Pancreas (tissue), 10 donors: Measurements from ENCODE around the gene MAD1L1. TPM values are rescaled to one million over a fixed set of nuclear protein-coding genes. Genes with fewer than 3 reads are reported as not detected.
"Not testable (repeated sequence)": the region's sequence is repeated elsewhere in the genome, so short reads cannot be mapped to it uniquely, and the experiment has no call there.

ENCODE experiments used
- ATAC-seq, 4 donors: fragments of 200-7000 bp; cut with Tn5 transposase; one replicate each; pipeline versions ENCODE4 v1.8.0 to v1.9.1; 2020; ENCODE audit warnings: mild to moderate bottlenecking in 4 of 4, moderate library complexity in 4 of 4
- DNase-seq, 6 donors: peaks; one replicate each; pipeline ENCODE4 v3.0.0-alpha.2; 2020
- FAIRE-seq: peaks from 2 replicates; lab custom pipeline; 2012; peaks lifted over from hg19 to GRCh38; lab: Jason Lieb, UNC
- H3K27ac ChIP-seq, 4 donors: fragments of 200-600 bp; sonication (generic); 1 replicate in 3 of 4; 2 replicates in 1 of 4; pipeline versions ENCODE4 v1.5.0 to v1.8.0; 2020
- H3K27me3 ChIP-seq, 4 donors: fragments of 200-600 bp; one replicate each; pipeline ENCODE4 v1.8.0; 2021
- H3K36me3 ChIP-seq, 3 donors: fragments of 200-600 bp; sonication (generic) in 1 of 3; one replicate each; pipeline versions ENCODE4 v1.5.0 to v1.8.0; 2020 to 2021
- H3K4me1 ChIP-seq, 3 donors: fragments of 200-600 bp; one replicate each; pipeline ENCODE4 v1.8.0; 2021
- H3K4me3 ChIP-seq, 4 donors: fragments of 200-600 bp; sonication (generic) in 2 of 4; one replicate each; pipeline versions ENCODE4 v1.5.0 to v1.8.0; 2020 to 2021
- H3K9me3 ChIP-seq, 4 donors: fragments of 200-600 bp; one replicate each; pipeline ENCODE4 v1.8.0; 2021
- WGBS, 2 donors: extraction: QIAGEN DNeasy Blood & Tissue Kit; methylation state at CpG; one replicate each; pipeline ENCODE4 v1.1.7; 2013; 5-methylcytosine and 5-hydroxymethylcytosine counted together
- intact Hi-C, 3 donors: fragments of 100-400 bp; cut with DNase I; formaldehyde crosslinking; loops; one replicate each; pipeline versions ENCODE4 v1.11.1 to v1.14.2; 2022
- polyA plus RNA-seq, 2 donors: library from polyadenylated mRNA; stranded (reverse); fragments of 200-250 nt; gene quantifications; one replicate each; pipeline ENCODE4 v1.2.3, GENCODE V29; 2013
- total RNA-seq, 6 donors: library from RNA; stranded (reverse); fragmentation: NEBNext Ultra II Directional in 4 of 6; extraction: Animal tissue kit (Norgen Biotek cat#: 25700) in 4 of 6; gene quantifications; one replicate each; pipeline versions ENCODE4 v1.2.1 to v1.2.4, GENCODE V29; 2021 to 2023
- TF ChIP-seq, protein P1 (sequence below), 4 donors: fragments of 200-600 bp; sonication (generic) in 3 of 4; IDR thresholded peaks; one replicate each; pipeline versions ENCODE4 v1.5.0 to v1.8.0; 2021; ENCODE audit warnings: antibody characterized with exemption in 4 of 4
- donor health status: healthy with polysubstance abuse.
- donor health status: DM: no; HTN: no; CAD: no; lungs with moderate emphysema.
- donor health status: DM: no; HTN: no; CAD: no.
- donor health status: control.
- donor health status: control.
- donor health status: Bipolar disorder and iron deficiency.
- donor health status: DM: yes; HTN: yes; CAD: no.
- donor health status: DM: no; HTN: no; CAD: no.
- donor health status: DM: no; HTN: no; CAD: no.
- donor health status: DM: yes; HTN: yes; CAD: no.

The MAD1L1 gene
- total and polyA plus RNA-seq, 8 donors, result 9.8 to 28.2 (median 11.9) TPM

DNA sequence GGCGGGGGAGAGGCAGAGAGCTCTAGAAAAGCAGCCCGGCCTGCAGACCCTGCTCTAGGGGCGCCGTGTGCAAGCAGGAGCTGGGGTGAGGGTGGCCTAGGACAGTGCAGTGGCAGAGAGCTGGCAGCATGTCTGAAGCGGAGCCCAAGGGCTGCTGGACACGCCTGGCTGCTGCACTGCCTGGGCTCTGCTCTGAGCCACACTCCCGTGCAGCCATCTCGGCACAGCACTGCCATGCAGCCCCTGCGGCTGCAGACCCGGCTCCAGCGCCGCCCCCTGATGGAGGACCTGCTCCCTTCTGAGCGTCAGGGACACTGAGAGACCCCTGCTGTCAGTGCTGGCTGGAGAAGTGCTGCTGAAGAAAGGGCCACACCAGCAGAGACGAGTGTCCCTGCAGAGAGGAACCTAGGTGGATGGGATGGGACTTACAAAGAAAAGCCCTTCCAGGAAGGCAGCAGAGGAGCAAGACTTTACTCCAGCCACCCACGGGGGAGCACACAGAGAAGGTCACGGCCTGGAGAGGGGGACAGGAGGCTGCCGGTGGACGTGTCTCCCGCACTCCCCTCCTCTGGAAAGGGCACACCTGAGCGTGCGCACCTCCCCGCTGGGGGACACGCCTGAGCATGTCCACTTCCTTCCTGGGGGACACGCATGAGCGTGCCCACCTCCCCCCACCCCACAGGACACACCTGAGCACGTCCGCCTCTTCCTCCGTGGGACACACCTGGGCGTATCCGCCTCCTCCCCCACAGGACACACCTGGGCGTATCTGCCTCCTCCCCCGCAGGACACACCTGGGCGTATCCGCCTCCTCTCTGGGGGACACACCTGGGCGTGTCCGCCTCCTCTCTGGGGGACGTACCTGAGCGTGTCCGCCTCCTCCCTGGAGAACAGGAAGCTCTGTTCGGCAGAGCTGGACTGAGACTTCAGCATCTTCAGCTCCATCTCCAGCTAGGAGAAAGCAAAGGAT, 252.9 kb downstream of the MAD1L1 start:
- DNase-seq (peak in 2 of 6 donors; percentile 53 to 67), ATAC-seq (no peak), FAIRE-seq (no peak)
- Histone ChIP-seq H3K27me3 (no peaks in the 10 kb centered on the region), H3K36me3 (no peaks in the 10 kb centered on the region), H3K27ac (no peak overlapping the region), H3K4me1 (no peaks in the 10 kb centered on the region), H3K9me3 (no peaks in the 10 kb centered on the region), H3K4me3 (no peak overlapping the region)
- intact Hi-C loops, result no loop called here
- TF ChIP-seq, protein P1, sequence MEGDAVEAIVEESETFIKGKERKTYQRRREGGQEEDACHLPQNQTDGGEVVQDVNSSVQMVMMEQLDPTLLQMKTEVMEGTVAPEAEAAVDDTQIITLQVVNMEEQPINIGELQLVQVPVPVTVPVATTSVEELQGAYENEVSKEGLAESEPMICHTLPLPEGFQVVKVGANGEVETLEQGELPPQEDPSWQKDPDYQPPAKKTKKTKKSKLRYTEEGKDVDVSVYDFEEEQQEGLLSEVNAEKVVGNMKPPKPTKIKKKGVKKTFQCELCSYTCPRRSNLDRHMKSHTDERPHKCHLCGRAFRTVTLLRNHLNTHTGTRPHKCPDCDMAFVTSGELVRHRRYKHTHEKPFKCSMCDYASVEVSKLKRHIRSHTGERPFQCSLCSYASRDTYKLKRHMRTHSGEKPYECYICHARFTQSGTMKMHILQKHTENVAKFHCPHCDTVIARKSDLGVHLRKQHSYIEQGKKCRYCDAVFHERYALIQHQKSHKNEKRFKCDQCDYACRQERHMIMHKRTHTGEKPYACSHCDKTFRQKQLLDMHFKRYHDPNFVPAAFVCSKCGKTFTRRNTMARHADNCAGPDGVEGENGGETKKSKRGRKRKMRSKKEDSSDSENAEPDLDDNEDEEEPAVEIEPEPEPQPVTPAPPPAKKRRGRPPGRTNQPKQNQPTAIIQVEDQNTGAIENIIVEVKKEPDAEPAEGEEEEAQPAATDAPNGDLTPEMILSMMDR (IDR thresholded peaks at IDR 0.05), result no peak
- 92 to 95% methylated on average over 40 of the region's 40 CpGs for WGBS, 2 donors

DNA sequence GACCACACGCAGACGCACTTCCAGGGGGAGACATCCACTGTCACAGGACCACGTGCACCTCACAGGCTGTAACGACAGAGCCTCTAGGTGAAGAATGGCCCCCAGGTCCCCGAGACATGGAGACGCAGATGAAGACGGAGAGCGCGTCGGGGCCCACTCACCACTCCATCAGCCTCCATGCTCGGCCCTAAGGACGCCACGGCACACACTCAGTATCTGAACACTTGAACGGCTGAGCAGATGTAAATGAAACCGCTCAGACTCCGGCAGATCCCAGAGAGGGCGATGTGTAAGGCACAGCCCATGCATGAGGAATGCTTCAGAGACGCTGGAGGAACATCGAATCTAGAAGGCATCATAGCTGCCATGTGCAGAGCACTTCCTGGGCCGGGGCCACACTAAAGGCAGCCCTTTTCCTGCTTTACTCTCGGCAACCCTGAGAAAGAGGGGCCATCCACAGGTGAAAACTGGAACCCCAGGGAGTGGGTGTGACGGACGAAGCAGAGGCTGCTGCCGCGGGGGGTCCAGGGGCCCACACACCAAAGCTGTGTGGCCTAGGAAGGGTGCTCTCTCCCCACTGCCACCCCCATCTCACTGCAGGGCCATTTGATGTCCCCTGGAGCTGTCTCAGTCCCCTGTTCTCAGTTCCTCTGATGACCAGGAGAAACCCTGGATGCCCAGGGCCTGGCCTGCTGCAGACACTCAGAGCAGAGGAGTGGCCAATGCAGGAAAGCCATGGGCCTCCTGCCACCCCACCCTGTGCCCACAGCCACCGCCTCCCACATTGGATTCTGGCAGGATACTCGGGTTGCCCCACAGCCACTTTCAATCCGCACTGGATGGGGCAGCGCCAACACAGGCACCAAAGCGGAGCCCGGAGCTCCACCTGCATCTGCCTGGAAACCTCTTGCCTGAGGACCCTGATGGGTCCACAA, 253.8 kb downstream of the MAD1L1 start:
- H3K36me3 ChIP-seq, result no peaks in the 10 kb centered on the region
- TF ChIP-seq, protein P1 (IDR thresholded peaks at IDR 0.05), result no peak
- H3K4me1 ChIP-seq, result no peaks in the 10 kb centered on the region
- H3K9me3 ChIP-seq, result no peaks in the 10 kb centered on the region
- WGBS, 2 donors, result 96% methylated on average over 31 of the region's 31 CpGs
- FAIRE-seq (no peak), DNase-seq (peak in 2 of 6 donors; percentile 39 to 46), ATAC-seq (no peak)
- no peaks in the 10 kb centered on the region for H3K27me3 ChIP-seq
- intact Hi-C loops, result no loop called here
- no peak overlapping the region for H3K27ac ChIP-seq
- H3K4me3 ChIP-seq, result no peak overlapping the region

DNA sequence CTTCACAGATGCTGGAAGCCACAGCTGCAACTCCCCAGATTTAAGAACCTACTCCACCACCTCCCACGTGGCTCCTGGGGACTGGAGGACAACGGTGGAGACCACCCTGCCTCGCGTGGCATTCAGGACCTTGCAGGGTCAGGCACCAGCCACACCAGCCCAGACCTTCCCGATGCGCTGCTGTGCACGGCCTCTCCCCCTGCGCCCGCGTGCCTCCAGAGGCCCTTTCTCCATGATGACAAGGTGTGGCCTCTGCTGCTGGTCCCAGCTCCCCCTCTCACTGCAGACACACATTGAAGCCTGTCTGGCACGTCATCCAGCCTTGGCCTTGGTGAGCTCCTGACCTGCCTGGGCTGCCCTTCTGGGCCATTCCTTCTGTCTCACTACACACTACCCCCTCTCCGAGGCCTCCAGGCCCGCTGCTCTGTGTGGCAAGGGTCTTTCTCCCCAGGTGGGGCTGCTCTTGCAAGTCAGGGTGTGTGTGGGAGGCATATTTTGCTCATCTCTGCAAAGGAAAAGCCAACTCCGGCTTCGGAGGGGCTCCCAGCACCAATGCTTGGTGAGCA, 254.8 kb downstream of the MAD1L1 start:
- Histone ChIP-seq H3K27ac (no peak overlapping the region), H3K36me3 (no peaks in the 10 kb centered on the region), H3K27me3 (no peaks in the 10 kb centered on the region), H3K4me1 (no peaks in the 10 kb centered on the region), H3K9me3 (no peaks in the 10 kb centered on the region), H3K4me3 (no peak overlapping the region)
- TF ChIP-seq, protein P1 (IDR thresholded peaks at IDR 0.05), result no peak
- WGBS, 2 donors, result 89 to 98% methylated on average over 15 of the region's 15 CpGs
- ATAC-seq, result no peak
- FAIRE-seq, result no peak
- peak in 2 of 6 donors; percentile 35 to 49 for DNase-seq
- intact Hi-C loops, result no loop called here

DNA sequence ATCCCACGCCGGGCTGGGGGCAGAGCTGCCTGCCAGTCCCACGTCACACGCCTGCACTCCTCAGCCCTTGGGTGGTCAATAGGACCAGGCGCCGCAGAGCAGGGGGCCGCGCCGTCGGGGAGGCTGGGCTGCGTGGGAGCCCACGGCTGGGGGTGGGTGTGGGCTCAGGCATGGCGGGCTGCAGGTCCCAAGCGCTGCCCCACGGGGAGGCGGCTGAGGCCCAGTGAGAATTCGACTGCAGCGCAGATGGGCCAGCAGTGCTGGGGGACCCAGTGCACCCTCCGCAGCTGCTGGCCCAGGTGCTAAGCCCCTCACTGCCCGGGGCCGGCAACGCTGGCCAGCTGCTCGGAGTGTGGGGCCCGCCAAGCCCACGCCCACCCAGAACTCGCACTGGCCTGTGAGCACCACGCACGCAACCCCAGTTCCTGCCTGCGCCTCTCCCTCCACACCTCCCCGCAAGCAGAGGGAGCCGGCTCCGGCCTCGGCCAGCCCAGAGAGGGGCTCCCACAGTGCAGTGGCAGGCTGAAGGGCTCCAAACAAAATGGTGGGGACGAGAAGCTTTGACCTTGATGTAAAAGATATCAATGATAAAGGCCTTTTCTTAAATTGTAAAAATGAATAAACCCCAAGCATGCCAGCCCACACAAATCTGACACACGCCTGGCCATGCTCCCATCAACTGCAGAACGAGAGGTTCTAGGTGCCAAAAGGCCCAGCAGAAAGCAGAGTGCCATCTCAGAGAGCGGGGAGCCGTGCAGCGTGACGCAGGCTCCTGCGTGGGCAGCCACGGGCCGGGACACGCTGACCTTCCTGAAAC, 255.5 kb downstream of the MAD1L1 start:
- ATAC-seq, result no peak
- peak in 2 of 6 donors; percentile 40 to 50 for DNase-seq
- intact Hi-C loops, result no loop called here
- H3K27ac ChIP-seq, result no peak overlapping the region
- no peak overlapping the region for H3K4me3 ChIP-seq
- H3K4me1 ChIP-seq, result no peaks in the 10 kb centered on the region
- no peaks in the 10 kb centered on the region for H3K9me3 ChIP-seq
- H3K36me3 ChIP-seq, result no peaks in the 10 kb centered on the region
- TF ChIP-seq, protein P1 (IDR thresholded peaks at IDR 0.05), result no peak
- no peaks in the 10 kb centered on the region for H3K27me3 ChIP-seq
- 94 to 95% methylated on average over 44 of the region's 44 CpGs for WGBS, 2 donors
- FAIRE-seq, result no peak

DNA sequence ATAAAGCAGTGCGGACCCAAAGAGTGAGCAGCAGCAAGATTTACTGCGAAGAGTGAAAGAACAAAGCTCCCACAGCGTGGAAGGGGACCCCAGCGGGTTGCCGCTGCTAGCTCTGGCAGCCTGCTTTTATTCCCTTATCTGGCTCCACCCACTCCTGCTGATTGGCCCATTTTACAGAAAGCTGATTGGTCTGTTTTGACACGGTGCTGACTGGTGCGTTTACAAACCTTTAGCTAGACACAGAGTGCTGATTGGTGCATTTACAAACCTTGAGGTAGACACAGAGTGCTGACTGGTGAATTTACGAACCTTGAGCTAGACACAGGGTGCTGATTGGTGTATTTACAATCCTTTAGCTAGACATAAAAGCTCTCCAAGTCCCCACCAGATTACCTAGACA, 256.2 kb downstream of the MAD1L1 start:
- H3K27ac ChIP-seq, H3K4me1 ChIP-seq, H3K36me3 ChIP-seq, FAIRE-seq, H3K27me3 ChIP-seq, H3K4me3 ChIP-seq, ATAC-seq, H3K9me3 ChIP-seq, intact Hi-C loops, DNase-seq: not testable (repeated sequence)
- WGBS, 2 donors, result 93 to 95% methylated on average over 8 of the region's 8 CpGs
